Smooth muscle cell (in vitro differentiated cells): Measurements from ENCODE around the gene KANSL3. TPM values are rescaled to one million over a fixed set of nuclear protein-coding genes. Genes with fewer than 3 reads are reported as not detected.

Source experiments
- DNase-seq: peaks from one replicate; lab custom pipeline; 2025; ENCODE audit not compliant: unreplicated experiment; lab: John Stamatoyannopoulos, UW
- H2AFZ ChIP-seq: fragments of 200-600 bp; sonication (generic); 2 replicates; pipeline ENCODE4 v1.6.0; 2016; ENCODE audit warnings: antibody characterized with exemption, low read depth, mild to moderate bottlenecking
- H3F3A ChIP-seq: fragments of 200-600 bp; sonication (generic); 2 replicates; pipeline ENCODE4 v1.6.0; 2017; ENCODE audit warnings: antibody characterized with exemption, low read depth
- H3K27ac ChIP-seq: fragments of 200-600 bp; sonication (generic); 2 replicates; pipeline ENCODE4 v1.5.1; 2016; ENCODE audit warnings: low read depth, mild to moderate bottlenecking
- H3K27me3 ChIP-seq: fragments of 200-600 bp; sonication (generic); 2 replicates; pipeline ENCODE4 v1.6.1; 2016; ENCODE audit warnings: low read depth, mild to moderate bottlenecking
- H3K36me3 ChIP-seq: fragments of 200-600 bp; sonication (generic); 2 replicates; pipeline ENCODE4 v1.5.1; 2016; ENCODE audit warnings: low read depth
- H3K4me1 ChIP-seq: fragments of 200-600 bp; sonication (generic); 2 replicates; pipeline ENCODE4 v1.5.1; 2016; ENCODE audit warnings: low read depth
- H3K4me2 ChIP-seq: fragments of 200-600 bp; sonication (generic); 2 replicates; pipeline ENCODE4 v1.6.0; 2016; ENCODE audit warnings: mild to moderate bottlenecking
- H3K4me3 ChIP-seq: fragments of 200-600 bp; sonication (generic); 2 replicates; pipeline ENCODE4 v1.5.1; 2016; ENCODE audit warnings: mild to moderate bottlenecking
- H3K79me2 ChIP-seq: fragments of 200-600 bp; sonication (generic); 2 replicates; pipeline ENCODE4 v1.6.0; 2016; ENCODE audit warnings: low read depth, mild to moderate bottlenecking
- H3K9ac ChIP-seq: fragments of 200-600 bp; sonication (generic); 2 replicates; pipeline ENCODE4 v1.6.0; 2016; ENCODE audit warnings: low read depth
- H3K9me3 ChIP-seq: fragments of 200-600 bp; sonication (generic); replicated peaks from 2 replicates; pipeline ENCODE4 v1.5.1; 2016; ENCODE audit warnings: low read depth
- H4K20me1 ChIP-seq: fragments of 200-600 bp; sonication (generic); 2 replicates; pipeline ENCODE4 v1.6.0; 2016; ENCODE audit warnings: low read depth
- CTCF ChIP-seq: fragments of 200-600 bp; sonication (generic); IDR thresholded peaks from 2 replicates; pipeline ENCODE4 v1.5.1; 2017; ENCODE audit warnings: borderline replicate concordance, mild to moderate bottlenecking, antibody characterized with exemption; ENCODE audit not compliant: insufficient read depth, poor library complexity, severe bottlenecking
- WGBS: methylation state at CpG from one replicate; pipeline ENCODE4 v1.1.7; 2016; ENCODE audit warnings: low lambda C conversion rate; 5-methylcytosine and 5-hydroxymethylcytosine counted together
- polyA plus RNA-seq: library from polyadenylated mRNA; unstranded; fragments of >200 nt; fragmentation: Nextera tagmentation; extraction: Ambion mirVana; gene quantifications from 2 replicates; pipeline ENCODE4 v1.2.1, GENCODE V29; 2016
- total RNA-seq: library from RNA; depleted of rRNA; stranded (reverse); fragments of >200 nt; gene quantifications from 2 replicates; pipeline ENCODE4 v1.2.3, GENCODE V29; 2014

KANSL3 gene
- total and polyA plus RNA-seq, 2 experiments from 2014 or later: 12.0 to 13.3 TPM

DNA sequence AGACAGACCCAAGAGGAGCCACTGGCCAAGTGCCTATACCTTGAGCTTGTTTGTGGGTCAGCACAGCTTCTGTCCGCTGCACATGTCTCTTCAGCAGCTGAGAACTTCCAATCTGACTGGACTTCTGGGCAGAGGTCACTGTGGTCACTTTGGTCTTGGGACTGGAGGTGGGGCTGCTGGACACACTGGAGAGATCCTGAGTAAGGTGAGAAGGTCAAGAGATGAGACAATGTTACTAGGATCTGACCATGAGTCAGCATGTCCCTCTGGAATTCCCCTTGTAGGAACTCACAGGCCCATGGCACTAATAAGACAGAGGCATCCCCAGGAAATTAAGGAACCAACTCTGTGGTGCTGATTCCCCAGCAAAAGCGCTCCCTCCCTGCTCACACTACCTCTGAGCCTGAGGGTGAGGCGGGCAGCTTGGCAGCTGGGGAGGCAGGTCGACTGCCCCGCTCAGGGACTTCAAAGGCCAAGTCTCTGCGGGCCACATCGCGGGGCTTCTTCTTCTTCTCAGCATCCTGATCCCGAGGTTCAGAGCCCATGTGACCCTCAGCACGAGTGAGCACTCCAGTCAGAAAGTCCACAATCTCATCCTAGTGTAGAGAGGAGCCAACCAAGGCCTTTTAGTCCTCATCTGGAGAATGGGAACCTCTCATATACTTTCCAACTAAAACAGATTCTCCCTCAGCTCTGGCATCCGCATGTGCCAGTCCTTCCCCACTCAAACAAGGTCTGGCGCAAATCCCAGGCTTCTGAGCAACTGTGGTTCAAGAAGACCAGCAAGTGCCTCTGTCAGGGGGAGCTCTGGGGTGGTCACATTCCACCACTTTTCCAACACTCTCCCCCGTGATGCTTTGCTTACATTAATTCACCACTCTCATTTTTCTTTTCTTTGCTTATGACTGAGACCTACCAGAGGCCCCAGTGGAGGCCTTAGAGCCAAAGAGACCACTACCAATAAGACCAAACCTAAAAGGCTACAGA, 29.4 kb downstream of the KANSL3 start:
- Histone ChIP-seq H3K4me1 (no peaks in the 10 kb centered on the region), H3K79me2 (no peaks in the 10 kb centered on the region), H2AFZ (no peak overlapping the region), H3K36me3 (peaks cover 8% of the 10 kb centered on the region), H3K9me3 (no peaks in the 10 kb centered on the region), H3K27ac (no peak overlapping the region), H3K4me2 (no peak overlapping the region), H3K27me3 (no peaks in the 10 kb centered on the region), H3K9ac (no peak overlapping the region), H4K20me1 (no peaks in the 10 kb centered on the region), H3F3A (no peaks in the 10 kb centered on the region), H3K4me3 (no peak overlapping the region)
- no peak for DNase-seq
- TF ChIP-seq CTCF: no peak
- WGBS: 96% methylated on average over 13 of the region's 13 CpGs

GRCh38 chr2:96604104-96604503, 34.0 kb downstream of the KANSL3 start:
- no peaks in the 10 kb centered on the region for H3K9me3 ChIP-seq
- H3K4me1 ChIP-seq: no peaks in the 10 kb centered on the region
- no peak overlapping the region for H2AFZ ChIP-seq
- H3K27ac ChIP-seq: no peak overlapping the region
- DNase-seq: no peak
- H3K4me2 ChIP-seq: no peak overlapping the region
- 93% methylated on average over 2 of the region's 2 CpGs for WGBS
- TF ChIP-seq CTCF: no peak
- no peak overlapping the region for H3K4me3 ChIP-seq
- no peaks in the 10 kb centered on the region for H3K79me2 ChIP-seq
- H4K20me1 ChIP-seq: no peaks in the 10 kb centered on the region
- no peaks in the 10 kb centered on the region for H3K27me3 ChIP-seq
- no peak overlapping the region for H3K9ac ChIP-seq
- no peaks in the 10 kb centered on the region for H3F3A ChIP-seq
- peaks cover 4% of the 10 kb centered on the region for H3K36me3 ChIP-seq

- Histone ChIP-seq H3K4me1 (no peaks in the 10 kb centered on the region), H3K79me2 (no peaks in the 10 kb centered on the region), H4K20me1 (no peaks in the 10 kb centered on the region), H3K36me3 (peaks cover 4% of the 10 kb centered on the region), H2AFZ (no peak overlapping the region), H3K4me3 (no peak overlapping the region), H3K27me3 (no peaks in the 10 kb centered on the region), H3K9ac (no peak overlapping the region), H3F3A (no peaks in the 10 kb centered on the region), H3K4me2 (no peak overlapping the region), H3K9me3 (no peaks in the 10 kb centered on the region), H3K27ac (no peak overlapping the region)
- 100% methylated on average over 2 of the region's 2 CpGs for WGBS
- TF ChIP-seq CTCF: no peak
- no peak for DNase-seq
Observed at GRCh38 chr2:96602330-96602823, 35.7 kb downstream of the KANSL3 start.
